GM12892 (cell line): Measurements from ENCODE around the gene ISLR2.

Source experiments
- POLR2A ChIP-seq: IDR thresholded peaks from 2 replicates; pipeline ENCODE4 v1.6.1; 2011; ENCODE audit warnings: low read depth, low read length, control low read depth
- POLR2AphosphoS5 ChIP-seq: IDR thresholded peaks from 2 replicates; pipeline ENCODE4 v1.6.1; 2011; ENCODE audit warnings: low read depth, low read length, control low read depth
- TAF1 ChIP-seq: IDR thresholded peaks from 2 replicates; pipeline ENCODE4 v1.6.1; 2011; ENCODE audit warnings: low read depth, mild to moderate bottlenecking, control low read depth, low read length, borderline replicate concordance

DNA sequence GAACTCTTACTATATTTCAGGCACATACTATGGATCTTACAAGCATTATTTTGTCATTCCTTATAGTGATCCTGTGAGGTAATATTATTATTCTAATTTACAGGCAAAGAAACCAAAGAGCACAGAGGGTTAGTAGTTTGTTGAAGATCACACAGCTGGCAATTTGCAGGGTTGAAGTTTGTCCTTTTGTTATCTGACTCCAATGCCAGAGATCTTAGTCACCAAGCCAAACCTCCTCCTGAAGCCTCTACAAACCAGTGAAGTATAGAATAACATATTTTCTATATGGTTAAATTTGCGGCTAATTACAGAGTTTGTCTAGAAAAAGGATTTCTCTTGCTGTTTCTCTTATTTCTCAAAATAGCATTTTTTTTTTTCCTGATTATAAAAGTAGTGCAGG, 11.2 kb downstream of the ISLR2 start:
- TF ChIP-seq TAF1, result no peak
- no peak for TF ChIP-seq POLR2A
- no peak for TF ChIP-seq POLR2AphosphoS5
